PC-3 (cell line): ENCODE measurements around the gene CYP8B1. TPM values are rescaled to one million over a fixed set of nuclear protein-coding genes. Genes with fewer than 3 reads are reported as not detected.

Experiments used
- ATAC-seq: fragments of 200-7000 bp; cut with Tn5 transposase; 2 replicates; pipeline ENCODE4 v1.9.1; 2020; ENCODE audit warnings: mild to moderate bottlenecking, moderate library complexity
- BruUV-seq: library from RNA; stranded (reverse); fragments of 400-500 nt; replicated peaks from 2 replicates; lab custom pipeline; 2021; lab: Mats Ljungman, UMichigan
- CTCF ChIA-PET: fragments of 300-600 bp; sonication (Branson Sonifier 250); formaldehyde crosslinking; loops from one replicate; lab custom pipeline; 2022; ENCODE audit warnings: antibody characterized with exemption; lab: Charles Lee
- POLR2A ChIA-PET: fragments of 300-600 bp; sonication (Branson Sonifier 250); formaldehyde crosslinking; loops from one replicate; lab custom pipeline; 2022; ENCODE audit warnings: antibody characterized with exemption; ENCODE audit not compliant: unreplicated experiment; lab: Charles Lee
- DNase-seq: peaks from one replicate; pipeline ENCODE4 v3.0.0-alpha.2; 2015
- H2AFZ ChIP-seq: fragments of 300-600 bp; sonication (generic); 2 replicates; pipeline ENCODE4 v1.6.0; 2016; ENCODE audit warnings: antibody characterized with exemption, low read length
- H3F3A ChIP-seq: fragments of 300-600 bp; sonication (generic); one replicate; pipeline ENCODE4 v1.6.0; 2017; ENCODE audit warnings: antibody characterized with exemption, low read length, control low read depth, mild to moderate bottlenecking; ENCODE audit not compliant: unreplicated experiment
- H3K27ac ChIP-seq: fragments of 300-600 bp; sonication (generic); 2 replicates; pipeline ENCODE4 v1.5.1; 2016; ENCODE audit warnings: mild to moderate bottlenecking, low read length
- H3K27me3 ChIP-seq: fragments of 300-600 bp; sonication (generic); 2 replicates; pipeline ENCODE4 v1.6.1; 2016; ENCODE audit warnings: low read length, mixed read lengths
- H3K36me3 ChIP-seq: fragments of 300-600 bp; sonication (generic); 2 replicates; pipeline ENCODE4 v1.6.1; 2016; ENCODE audit warnings: low read depth, mixed run types, low read length, mixed read lengths
- H3K4me1 ChIP-seq: fragments of 300-600 bp; sonication (generic); 2 replicates; pipeline ENCODE4 v1.5.1; 2016; ENCODE audit warnings: low read length; ENCODE audit not compliant: insufficient read depth
- H3K4me2 ChIP-seq: fragments of 300-600 bp; sonication (generic); 2 replicates; pipeline ENCODE4 v1.6.0; 2016; ENCODE audit warnings: low read length
- H3K4me3 ChIP-seq: fragments of 300-600 bp; sonication (generic); 2 replicates; pipeline ENCODE4 v1.5.1; 2016; ENCODE audit warnings: mild to moderate bottlenecking, low read length, mixed read lengths
- H3K79me2 ChIP-seq: fragments of 300-600 bp; sonication (generic); 2 replicates; pipeline ENCODE4 v1.6.1; 2017; ENCODE audit warnings: low read length, mixed read lengths
- H3K9ac ChIP-seq: fragments of 300-600 bp; sonication (generic); 2 replicates; pipeline ENCODE4 v1.6.0; 2016; ENCODE audit warnings: mild to moderate bottlenecking, low read length
- H3K9me2 ChIP-seq: fragments of 300-600 bp; sonication (generic); replicated peaks from 2 replicates; pipeline ENCODE4 v1.6.1; 2016; ENCODE audit warnings: mixed run types, low read length, mixed read lengths
- H3K9me3 ChIP-seq: fragments of 300-600 bp; sonication (generic); 2 replicates; pipeline ENCODE4 v1.6.1; 2016; ENCODE audit warnings: low read length, mixed read lengths
- H4K20me1 ChIP-seq: fragments of 300-600 bp; sonication (generic); 2 replicates; pipeline ENCODE4 v1.6.1; 2016; ENCODE audit warnings: low read length, mixed read lengths
- EZH2 ChIP-seq: fragments of 300-600 bp; sonication (generic); IDR thresholded peaks from one replicate; pipeline ENCODE4 v1.6.1; 2017; ENCODE audit warnings: antibody characterized with exemption, mild to moderate bottlenecking, low read length; ENCODE audit not compliant: unreplicated experiment
- EZH2phosphoT487 ChIP-seq: fragments of 300-600 bp; sonication (generic); IDR thresholded peaks from 2 replicates; pipeline ENCODE4 v1.6.1; 2018; ENCODE audit warnings: mild to moderate bottlenecking, antibody characterized with exemption, low read length, borderline replicate concordance
- intact Hi-C: fragments of 100-400 bp; cut with micrococcal nuclease; formaldehyde crosslinking; loops from 2 replicates; pipeline ENCODE4 v1.9.0; 2023
- total RNA-seq: library from RNA; depleted of rRNA; stranded (reverse); fragments of >200 nt; gene quantifications from 2 replicates; pipeline ENCODE4 v1.2.3, GENCODE V29; 2014; rRNA removed
- TF ChIP-seq, protein P1 (sequence below): fragments of 300-600 bp; sonication (generic); conservative IDR thresholded peaks from 2 replicates; pipeline ENCODE4 v1.5.1; 2017; ENCODE audit warnings: antibody characterized with exemption, low read depth, mild to moderate bottlenecking, low read length

The CYP8B1 gene
- total RNA-seq, 1 experiment from 2014 or later: not detected

DNA sequence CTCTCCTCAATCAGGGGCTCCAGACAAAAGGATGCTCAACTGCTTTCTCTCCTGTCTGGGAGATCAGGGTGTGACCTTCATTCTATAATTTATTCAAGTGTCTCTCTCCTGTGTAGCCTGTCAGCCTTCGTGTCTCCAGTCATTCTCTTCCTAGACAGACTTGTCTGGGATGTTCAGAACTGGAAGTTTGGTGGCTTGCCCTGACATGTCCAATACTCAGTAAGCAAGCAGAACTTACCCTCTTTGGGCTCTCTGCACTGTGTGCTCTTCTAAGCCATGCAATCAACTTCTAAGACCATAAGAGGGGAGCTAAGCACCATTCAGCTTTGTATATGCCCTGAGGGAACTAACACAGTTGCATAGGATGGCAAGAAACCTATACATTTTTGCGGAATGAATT, 52.3 kb downstream of the CYP8B1 start:
- ATAC-seq (no peak), DNase-seq (no peak)
- H3K4me2 ChIP-seq: peak overlapping the region; percentile 57
- TSS peak; percentile 42 for BruUV-seq
- peaks cover 65% of the 10 kb centered on the region for H3K4me1 ChIP-seq
- no peaks in the 10 kb centered on the region for H3K36me3 ChIP-seq
- no peaks in the 10 kb centered on the region for H3K27me3 ChIP-seq
- TF ChIP-seq EZH2phosphoT487 (no peak), EZH2 (no peak)
- TF ChIP-seq, protein P1, sequence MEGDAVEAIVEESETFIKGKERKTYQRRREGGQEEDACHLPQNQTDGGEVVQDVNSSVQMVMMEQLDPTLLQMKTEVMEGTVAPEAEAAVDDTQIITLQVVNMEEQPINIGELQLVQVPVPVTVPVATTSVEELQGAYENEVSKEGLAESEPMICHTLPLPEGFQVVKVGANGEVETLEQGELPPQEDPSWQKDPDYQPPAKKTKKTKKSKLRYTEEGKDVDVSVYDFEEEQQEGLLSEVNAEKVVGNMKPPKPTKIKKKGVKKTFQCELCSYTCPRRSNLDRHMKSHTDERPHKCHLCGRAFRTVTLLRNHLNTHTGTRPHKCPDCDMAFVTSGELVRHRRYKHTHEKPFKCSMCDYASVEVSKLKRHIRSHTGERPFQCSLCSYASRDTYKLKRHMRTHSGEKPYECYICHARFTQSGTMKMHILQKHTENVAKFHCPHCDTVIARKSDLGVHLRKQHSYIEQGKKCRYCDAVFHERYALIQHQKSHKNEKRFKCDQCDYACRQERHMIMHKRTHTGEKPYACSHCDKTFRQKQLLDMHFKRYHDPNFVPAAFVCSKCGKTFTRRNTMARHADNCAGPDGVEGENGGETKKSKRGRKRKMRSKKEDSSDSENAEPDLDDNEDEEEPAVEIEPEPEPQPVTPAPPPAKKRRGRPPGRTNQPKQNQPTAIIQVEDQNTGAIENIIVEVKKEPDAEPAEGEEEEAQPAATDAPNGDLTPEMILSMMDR: no peak
- no peaks in the 10 kb centered on the region for H3K9me2 ChIP-seq
- H3K27ac ChIP-seq: peak overlapping the region; percentile 91
- H3K9me3 ChIP-seq: no peaks in the 10 kb centered on the region
- ChIA-PET CTCF (no interaction called here), POLR2A (no interaction called here)
- H3K79me2 ChIP-seq: no peaks in the 10 kb centered on the region
- H2AFZ ChIP-seq: no peak overlapping the region
- intact Hi-C loops: loop anchor here (10.0 kb wide), 1 partner anchor 669 kb away; no protein-coding TSS in a partner anchor
- H3F3A ChIP-seq: peaks cover under 1% of the 10 kb centered on the region
- peak overlapping the region; percentile 66 for H3K9ac ChIP-seq
- H4K20me1 ChIP-seq: no peaks in the 10 kb centered on the region
- no peak overlapping the region for H3K4me3 ChIP-seq

DNA sequence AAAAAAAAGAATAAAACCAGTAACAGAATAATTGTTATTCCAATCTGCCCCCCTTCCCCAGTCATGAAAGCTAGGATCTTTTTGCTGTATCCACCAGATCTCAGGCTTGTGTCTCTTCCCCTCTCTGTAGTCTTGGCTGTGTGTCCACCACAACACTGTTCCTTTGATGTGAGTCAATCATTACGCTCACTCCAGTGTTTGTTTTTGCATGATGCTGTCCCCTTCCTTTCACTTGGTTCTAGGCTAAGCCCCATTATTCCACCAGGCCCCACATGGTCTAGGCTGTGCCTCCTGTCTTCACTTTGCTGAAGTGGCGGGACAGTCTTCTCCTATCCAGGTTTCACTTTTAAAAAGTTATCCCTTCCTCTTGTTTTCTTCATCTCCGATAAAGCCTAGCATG, 52.9 kb downstream of the CYP8B1 start:
- Histone ChIP-seq H3K9ac (peak overlapping the region; percentile 66), H3K36me3 (no peaks in the 10 kb centered on the region), H3K4me3 (no peak overlapping the region), H3F3A (no peaks in the 10 kb centered on the region), H3K4me2 (peak overlapping the region; percentile 57), H3K4me1 (peaks cover 65% of the 10 kb centered on the region), H3K9me2 (no peaks in the 10 kb centered on the region), H3K27ac (peak overlapping the region; percentile 91), H3K27me3 (no peaks in the 10 kb centered on the region), H3K9me3 (no peaks in the 10 kb centered on the region), H3K79me2 (no peaks in the 10 kb centered on the region), H4K20me1 (no peaks in the 10 kb centered on the region), H2AFZ (no peak overlapping the region)
- peak; percentile 89 for DNase-seq
- intact Hi-C loops: loop anchor here (10.0 kb wide), 1 partner anchor 668 kb away; no protein-coding TSS in a partner anchor
- no TSS peak for BruUV-seq
- ChIA-PET POLR2A (interaction anchor here (0.7 kb wide), 1 partner anchor 43 kb away, joined by 15 read pairs; no protein-coding TSS in a partner anchor), CTCF (no interaction called here)
- TF ChIP-seq, protein P1: no peak
- TF ChIP-seq EZH2 (no peak), EZH2phosphoT487 (no peak)
- ATAC-seq: peak; percentile 63

Other genes with a start within 250 kb of the CYP8B1 start
- gene ZBTB47, start 222.2 kb downstream of the CYP8B1 start, total RNA-seq: 9.5 and 10.8 TPM in 2 replicates
- gene KLHL40, start 190.3 kb downstream of the CYP8B1 start, total RNA-seq: not detected in 2 replicates
- gene HHATL, start 173.1 kb downstream of the CYP8B1 start, total RNA-seq: not detected in 2 replicates
- gene CCDC13, start 102.6 kb downstream of the CYP8B1 start, total RNA-seq: 0.47 TPM in 1 of 2 replicates, not detected in the other
- gene HIGD1A, start 71.4 kb downstream of the CYP8B1 start, total RNA-seq: 118 and 154 TPM in 2 replicates
- 1.3 and 3.9 TPM in 2 replicates for gene ACKR2, start 66.4 kb downstream of the CYP8B1 start, total RNA-seq
- gene ZNF662, start 30.3 kb upstream of the CYP8B1 start, total RNA-seq: 0.04 TPM in 1 of 2 replicates, not detected in the other
- gene GASK1A, start 103.4 kb upstream of the CYP8B1 start, total RNA-seq: 1.9 and 2.5 TPM in 2 replicates
- gene POMGNT2, start 230.2 kb upstream of the CYP8B1 start, total RNA-seq: 45.7 and 51.5 TPM in 2 replicates